SKM-1 (cell line): ENCODE measurements around the gene PPP1R13B.
"Not testable (repeated sequence)": the region's sequence is repeated elsewhere in the genome, so short reads cannot be mapped to it uniquely, and the experiment has no call there.

ENCODE experiments used
- DNase-seq: peaks from one replicate; lab custom pipeline; 2025; ENCODE audit not compliant: unreplicated experiment; lab: John Stamatoyannopoulos, UW

Gene PPP1R13B

GRCh38 chr14:103847451-103848174, at the start of gene PPP1R13B:
PPP1R13B (minus strand) TSS chr14:103847575; CDS start chr14:103847307, 268 bp downstream.
- DNase-seq, result peak; percentile 11

- DNase-seq, result no peak
These were observed 49.2 kb upstream of the PPP1R13B start for GRCh38 chr14:103896578-103896977.

DNA sequence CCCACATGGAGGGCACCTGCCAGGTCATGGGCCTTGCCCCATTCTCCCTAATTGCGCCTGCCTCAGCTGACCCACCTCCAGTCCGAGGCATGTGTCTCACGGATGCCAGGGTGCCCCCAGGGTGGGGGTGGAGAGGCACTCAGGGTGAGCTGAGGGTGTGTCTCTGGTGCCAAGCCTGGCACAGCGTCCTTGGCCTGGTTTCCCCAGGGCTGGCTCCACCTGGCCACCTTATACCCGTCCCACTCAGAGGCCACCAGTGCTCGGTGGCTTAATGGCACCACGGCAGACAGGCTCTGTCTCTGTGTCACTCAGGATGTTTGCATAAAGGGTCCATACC, 47.3 kb upstream of the PPP1R13B start:
- no peak for DNase-seq

DNA sequence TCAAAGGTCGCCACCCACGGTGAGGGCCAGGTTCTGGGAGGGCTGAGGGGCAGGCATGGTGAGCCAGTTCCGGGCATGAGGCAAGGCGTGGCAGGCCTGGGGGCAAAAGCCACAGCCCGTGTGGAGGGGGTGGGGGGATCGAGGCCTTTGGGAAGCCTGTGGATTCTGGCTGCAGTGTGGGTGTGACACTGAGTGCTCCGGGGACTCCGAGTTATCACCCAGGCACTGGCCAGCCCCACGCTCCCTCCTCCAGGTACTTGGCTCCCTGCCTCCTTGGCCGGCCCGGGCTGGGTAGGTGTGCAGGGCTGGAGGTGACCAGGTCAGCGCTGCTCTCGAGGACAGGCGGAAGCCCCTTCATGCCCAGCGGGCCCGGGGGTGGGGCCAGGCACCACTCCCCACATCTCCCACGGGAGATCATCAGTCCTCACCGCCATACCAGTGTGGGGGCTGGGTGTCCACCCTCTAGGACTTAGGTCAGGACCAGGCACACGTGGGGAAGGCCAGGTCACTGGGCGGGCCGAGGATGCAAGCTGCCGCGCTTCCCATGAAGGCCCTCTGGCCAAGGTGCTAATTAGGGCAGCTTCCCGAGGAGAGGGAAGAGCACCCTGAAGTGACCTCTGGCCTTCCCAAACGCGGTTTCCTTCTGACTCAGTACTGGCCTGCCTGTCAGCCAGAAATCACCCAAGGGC, 46.8 kb upstream of the PPP1R13B start:
- no peak for DNase-seq

GRCh38 chr14:103892247-103892646, 44.9 kb upstream of the PPP1R13B start:
- DNase-seq, result no peak

DNA sequence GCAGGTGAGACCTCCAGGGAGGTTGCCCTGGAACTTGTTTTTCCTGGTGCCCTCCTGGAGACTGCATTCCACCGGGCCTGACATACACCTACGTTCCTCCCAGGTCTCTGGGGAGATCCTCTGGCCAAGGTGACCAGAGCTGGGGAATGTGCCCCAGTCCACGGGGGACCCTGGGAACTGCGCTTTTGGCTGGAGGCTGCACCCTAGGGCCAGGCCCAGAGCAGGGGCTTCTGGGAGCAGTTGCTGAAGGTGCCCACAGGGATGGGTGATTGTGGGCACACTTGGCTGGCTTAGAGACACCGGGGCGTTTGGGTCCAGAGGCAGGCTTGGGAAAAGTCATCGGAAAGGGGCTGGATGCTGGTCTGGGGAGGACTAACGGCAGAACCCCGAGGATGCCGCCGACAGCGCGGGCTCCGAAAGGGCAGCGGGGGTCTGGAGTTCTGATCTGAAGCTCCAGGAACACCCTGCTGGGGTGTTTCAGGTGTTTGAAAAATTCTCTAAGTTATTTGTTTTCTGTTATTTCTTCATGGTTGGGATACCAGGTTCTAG, 44.4 kb upstream of the PPP1R13B start:
- no peak for DNase-seq

- DNase-seq, result no peak
These were observed 43.7 kb upstream of the PPP1R13B start for GRCh38 chr14:103890821-103891666.

DNA sequence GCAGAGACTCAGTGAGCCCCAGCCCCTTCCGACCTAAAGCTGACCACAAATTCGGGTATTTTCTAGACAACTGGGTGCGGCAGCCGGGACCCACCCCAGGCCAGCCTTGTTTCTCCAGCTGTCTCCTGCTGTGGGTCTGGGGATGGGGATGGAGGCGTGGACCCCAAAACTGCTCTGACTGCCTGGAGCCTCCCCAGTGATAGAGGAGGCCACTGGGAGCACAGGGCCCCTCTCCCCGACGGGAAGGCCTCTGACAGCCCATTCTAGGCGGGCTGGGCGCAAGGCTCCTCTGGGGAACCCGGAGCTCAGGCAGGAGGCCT, 42.6 kb upstream of the PPP1R13B start:
- DNase-seq, result no peak

- no peak for DNase-seq
These were observed 42.1 kb upstream of the PPP1R13B start for GRCh38 chr14:103889313-103890051.

GRCh38 chr14:103889002-103889312, 41.6 kb upstream of the PPP1R13B start:
- DNase-seq, result not testable (repeated sequence)

DNA sequence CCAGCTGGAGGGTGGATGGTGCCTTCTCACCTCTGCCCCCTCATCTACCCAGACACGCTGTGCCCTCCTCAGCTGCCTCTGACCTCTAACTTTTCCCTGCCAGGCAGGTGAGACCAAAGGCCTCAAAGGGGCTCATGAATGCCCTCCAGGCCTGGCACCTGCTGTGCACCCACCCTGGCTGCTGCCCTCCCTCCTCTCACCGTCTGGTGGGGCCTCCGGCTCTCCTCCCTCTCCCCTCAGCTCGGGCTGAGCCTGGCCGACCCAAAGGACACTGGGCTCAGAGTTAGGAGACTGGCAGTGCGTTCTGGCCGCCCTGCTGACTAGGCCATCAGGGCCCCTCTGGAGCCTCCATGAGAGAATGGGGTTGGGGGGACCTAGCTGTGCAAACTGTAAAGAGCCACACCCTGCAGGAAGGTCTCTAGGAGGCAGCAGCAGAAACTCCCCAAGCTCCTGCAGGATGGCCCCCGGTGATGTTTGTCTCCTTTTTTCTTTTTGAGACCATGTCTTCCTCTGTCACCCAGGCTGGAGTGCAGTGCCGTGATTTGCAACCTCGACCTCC, 40.3 kb upstream of the PPP1R13B start:
- no peak for DNase-seq

DNA sequence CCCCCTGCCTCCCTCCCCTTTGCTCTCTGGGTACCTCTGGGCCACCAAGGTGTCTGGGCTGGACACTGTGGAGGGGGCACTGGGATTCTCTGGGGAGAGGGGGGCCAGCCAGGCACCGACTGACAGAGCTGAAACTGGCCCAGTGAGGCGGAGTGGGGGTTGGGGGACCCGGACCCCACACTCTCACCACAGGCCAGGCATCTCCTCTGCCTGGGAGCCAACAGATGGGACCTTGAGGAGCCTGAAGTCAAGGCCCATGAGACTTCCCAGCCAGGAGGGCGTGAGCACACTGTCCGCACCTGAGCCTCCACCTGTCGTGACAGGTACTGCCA, 39.8 kb upstream of the PPP1R13B start:
- no peak for DNase-seq

GRCh38 chr14:103886304-103887169, 39.2 kb upstream of the PPP1R13B start:
- DNase-seq, result no peak

GRCh38 chr14:103885509-103885932, 38.1 kb upstream of the PPP1R13B start:
- DNase-seq, result no peak

- DNase-seq, result no peak
These were observed 37.5 kb upstream of the PPP1R13B start for GRCh38 chr14:103884854-103885253.

- no peak for DNase-seq
These were observed 35.8 kb upstream of the PPP1R13B start for GRCh38 chr14:103883263-103883523.

- no peak for DNase-seq
These were observed 35.3 kb upstream of the PPP1R13B start for GRCh38 chr14:103882503-103883262.

DNA sequence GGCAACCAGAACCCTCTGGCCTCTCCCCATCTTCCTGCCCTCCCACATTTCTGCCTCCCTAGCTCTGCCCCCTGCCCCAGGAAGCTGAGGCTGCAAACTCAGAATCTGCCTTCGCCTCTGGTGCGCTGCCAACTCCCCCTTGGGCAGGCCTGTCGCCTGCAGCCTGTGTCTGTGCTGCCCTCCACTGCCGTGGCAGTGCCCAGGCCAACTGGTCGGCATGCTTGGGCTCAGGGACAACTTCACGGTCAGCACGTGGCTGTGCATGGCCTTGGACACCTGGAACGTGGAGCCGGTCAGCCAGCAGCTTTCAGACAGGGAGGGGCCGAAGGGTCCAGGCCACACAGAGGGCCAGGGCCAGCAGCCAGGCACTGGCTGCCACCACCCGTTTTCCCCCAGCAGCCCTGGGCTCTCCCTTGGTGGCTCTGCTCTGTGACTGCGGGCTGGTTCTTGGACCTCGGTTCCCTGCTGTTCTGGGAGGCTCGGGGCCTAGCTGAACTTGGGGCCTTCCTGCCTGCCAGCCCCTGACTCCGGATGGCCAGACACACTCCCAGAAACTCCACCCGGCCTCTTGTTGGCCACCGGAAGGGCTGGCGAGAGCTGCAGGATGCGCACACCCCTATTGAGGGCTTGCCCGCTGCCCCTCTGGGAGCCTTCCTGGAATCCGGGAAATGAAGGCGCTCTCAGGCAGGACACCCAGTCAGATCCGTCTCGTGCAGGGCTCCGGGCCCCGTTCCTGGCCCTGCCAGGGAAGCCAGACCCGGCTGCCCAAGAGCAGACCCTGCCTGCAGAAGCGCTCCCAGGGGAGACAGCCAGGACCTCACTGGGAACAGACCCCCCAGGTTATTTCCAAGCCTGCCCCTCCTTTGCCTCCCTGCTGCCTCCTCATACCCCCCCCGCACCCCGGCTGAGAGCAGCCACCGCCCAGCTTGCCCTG, 34.2 kb upstream of the PPP1R13B start:
- no peak for DNase-seq
